Gastrocnemius medialis (tissue), 4 donors: ENCODE data around the gene SFI1. TPM values are rescaled to one million over a fixed set of nuclear protein-coding genes. Genes with fewer than 3 reads are reported as not detected.

ENCODE experiments used
- ATAC-seq, 2 donors: fragments of 150-250 bp; one replicate each; pipeline ENCODE4 v1.9.1; 2016
- DNase-seq, 2 donors: peaks; one replicate each; pipeline ENCODE4 v3.0.0-alpha.2; 2019
- H3K27ac ChIP-seq, 4 donors: fragments of 200-600 bp; sonication (generic); 1 replicate in 1 of 4; 2 replicates in 3 of 4; pipeline ENCODE4 v1.5.1; 2016 to 2018; ENCODE audit warnings: mild to moderate bottlenecking in 2 of 4, moderate library complexity in 1 of 4
- H3K27me3 ChIP-seq, 3 donors: fragments of 200-600 bp; sonication (generic) in 2 of 3; 1 replicate in 1 of 3; 2 replicates in 2 of 3; pipeline versions ENCODE4 v1.5.1 to v1.6.0; 2016 to 2019; ENCODE audit warnings: mild to moderate bottlenecking in 1 of 3, moderate library complexity in 1 of 3
- H3K36me3 ChIP-seq, 2 donors: fragments of 200-600 bp; sonication (generic) in 1 of 2; one replicate each; pipeline ENCODE4 v1.5.1; 2017 to 2018
- H3K4me1 ChIP-seq, 2 donors: fragments of 200-600 bp; sonication (generic) in 1 of 2; one replicate each; pipeline ENCODE4 v1.5.1; 2016 to 2017; ENCODE audit warnings: mild to moderate bottlenecking in 2 of 2
- H3K4me3 ChIP-seq, 4 donors: fragments of 200-600 bp; sonication (generic) in 3 of 4; 1 replicate in 1 of 4; 2 replicates in 3 of 4; pipeline ENCODE4 v1.5.1; 2016 to 2019; ENCODE audit warnings: mild to moderate bottlenecking in 2 of 4
- H3K9me3 ChIP-seq, 3 donors: fragments of 200-600 bp; sonication (generic) in 2 of 3; 1 replicate in 1 of 3; 2 replicates in 2 of 3; pipeline ENCODE4 v1.5.1; 2016 to 2019
- CTCF ChIP-seq, 5 experiments: fragments of 450-650 bp in 3 of 5; fragments of 200-600 bp in 2 of 5; sonication (generic) in 2 of 5; IDR thresholded peaks in 4 of 5; conservative IDR thresholded peaks in 1 of 5; 1 replicate in 4 of 5; 2 replicates in 1 of 5; pipeline ENCODE4 v1.5.1; 2016 to 2019; ENCODE audit warnings: antibody characterized with exemption in 5 of 5, mild to moderate bottlenecking in 3 of 5, moderate library complexity in 3 of 5
- POLR2A ChIP-seq, 2 donors: fragments of 450-650 bp; IDR thresholded peaks; one replicate each; pipeline ENCODE4 v1.6.1; 2017; ENCODE audit warnings: antibody characterized with exemption in 2 of 2, mild to moderate bottlenecking in 2 of 2, moderate library complexity in 2 of 2
- in situ Hi-C, 4 donors: fragments of 200-750 bp; cut with MboI; loops; one replicate each; pipeline versions ENCODE4 v1.15.0 to v1.8.0; 2017; ENCODE audit warnings: low sequenced_read_pairs in 4 of 4
- intact Hi-C: fragments of 100-400 bp; cut with DNase I; formaldehyde crosslinking; loops from one replicate; pipeline ENCODE4 v1.15.1; 2023; ENCODE audit warnings: low total_unique reads
- total RNA-seq, 4 donors: library from RNA; depleted of rRNA; stranded (reverse); fragments of >200 nt; gene quantifications; one replicate each; pipeline versions ENCODE4 v1.1.0 to v1.2.3, GENCODE V29; 2016

The SFI1 gene
- total RNA-seq, 4 donors from 2014 or later, result 1.1 to 12.6 (median 2.7) TPM

- Histone ChIP-seq H3K27ac (no peak overlapping the region), H3K4me1 (peaks cover 0 to 12% of the 10 kb centered on the region in 2 donors), H3K36me3 (peaks cover 0 to 20% of the 10 kb centered on the region in 2 donors), H3K4me3 (no peak overlapping the region), H3K9me3 (no peaks in the 10 kb centered on the region), H3K27me3 (no peaks in the 10 kb centered on the region)
- DNase-seq (no peak), ATAC-seq (peak in 1 of 2 donors; percentile 37)
- no peak for TF ChIP-seq CTCF (IDR thresholded peaks at IDR 0.05 in 4 of 5, conservative IDR thresholded peaks at IDR 0.05 in 1 of 5)
- no peak for TF ChIP-seq POLR2A (IDR thresholded peaks at IDR 0.05)
- in situ Hi-C loops, result no loop called here
- intact Hi-C loops, result no loop called here
These were observed 120.1 kb downstream of the SFI1 start for GRCh38 chr22:31616315-31616980.

GRCh38 chr22:31618057-31618456, 121.7 kb downstream of the SFI1 start:
- H3K4me3 ChIP-seq, result no peak overlapping the region
- H3K4me1 ChIP-seq, result peaks cover 0 to 12% of the 10 kb centered on the region in 2 donors
- H3K9me3 ChIP-seq, result no peaks in the 10 kb centered on the region
- no peak overlapping the region for H3K27ac ChIP-seq
- no peak for DNase-seq
- no peaks in the 10 kb centered on the region for H3K27me3 ChIP-seq
- TF ChIP-seq CTCF (IDR thresholded peaks at IDR 0.05 in 4 of 5, conservative IDR thresholded peaks at IDR 0.05 in 1 of 5) (no peak), POLR2A (IDR thresholded peaks at IDR 0.05) (no peak)
- peaks cover 0 to 20% of the 10 kb centered on the region in 2 donors for H3K36me3 ChIP-seq
- intact Hi-C loops (no loop called here), in situ Hi-C loops (no loop called here)
- ATAC-seq, result no peak

- ATAC-seq (no peak), DNase-seq (no peak)
- peaks cover 0 to 12% of the 10 kb centered on the region in 2 donors for H3K4me1 ChIP-seq
- no peak overlapping the region for H3K27ac ChIP-seq
- no peak overlapping the region for H3K4me3 ChIP-seq
- no peak for TF ChIP-seq CTCF (IDR thresholded peaks at IDR 0.05 in 4 of 5, conservative IDR thresholded peaks at IDR 0.05 in 1 of 5)
- no peak for TF ChIP-seq POLR2A (IDR thresholded peaks at IDR 0.05)
- no peaks in the 10 kb centered on the region for H3K9me3 ChIP-seq
- intact Hi-C loops, result no loop called here
- H3K27me3 ChIP-seq, result no peaks in the 10 kb centered on the region
- peaks cover 0 to 20% of the 10 kb centered on the region in 2 donors for H3K36me3 ChIP-seq
- in situ Hi-C loops, result no loop called here
These were observed 122.3 kb downstream of the SFI1 start for GRCh38 chr22:31618471-31619176.

- in situ Hi-C loops (no loop called here), intact Hi-C loops (no loop called here)
- Histone ChIP-seq H3K27me3 (no peaks in the 10 kb centered on the region), H3K36me3 (peaks cover 0 to 20% of the 10 kb centered on the region in 2 donors), H3K4me1 (peaks cover 0 to 12% of the 10 kb centered on the region in 2 donors), H3K9me3 (no peaks in the 10 kb centered on the region), H3K4me3 (no peak overlapping the region), H3K27ac (no peak overlapping the region)
- TF ChIP-seq POLR2A (IDR thresholded peaks at IDR 0.05), result no peak
- TF ChIP-seq CTCF (IDR thresholded peaks at IDR 0.05 in 4 of 5, conservative IDR thresholded peaks at IDR 0.05 in 1 of 5), result no peak
- DNase-seq (no peak), ATAC-seq (no peak)
These were observed 123.4 kb downstream of the SFI1 start for GRCh38 chr22:31619611-31620300.
